Neural cell (in vitro differentiated cells): ENCODE results near the gene LARP1.

Experiments used
- CTCF ChIP-seq: fragments of 450-650 bp; IDR thresholded peaks from 2 replicates; pipeline ENCODE4 v1.5.1; 2014; ENCODE audit warnings: antibody characterized with exemption, mild to moderate bottlenecking, moderate library complexity; ENCODE audit not compliant: poor library complexity, severe bottlenecking
- EP300 ChIP-seq: fragments of 450-650 bp; conservative IDR thresholded peaks from 2 replicates; pipeline ENCODE4 v1.6.1; 2014; ENCODE audit warnings: antibody characterized with exemption, mild to moderate bottlenecking, moderate library complexity; ENCODE audit not compliant: poor library complexity, severe bottlenecking
- EZH2 ChIP-seq: fragments of 200-600, 300-800 bp; shearing (Covaris generic), sonication (generic); IDR thresholded peaks from 2 replicates; pipeline ENCODE4 v1.6.1; 2014; ENCODE audit warnings: antibody characterized with exemption, low read length, borderline replicate concordance, mild to moderate bottlenecking; ENCODE audit not compliant: insufficient read depth, poor library complexity, severe bottlenecking
- MXI1 ChIP-seq: fragments of 450-650 bp; conservative IDR thresholded peaks from 2 replicates; pipeline ENCODE4 v1.6.1; 2014; ENCODE audit warnings: antibody characterized with exemption, mild to moderate bottlenecking; ENCODE audit not compliant: poor library complexity, severe bottlenecking
- POLR2AphosphoS5 ChIP-seq: IDR thresholded peaks from 2 replicates; pipeline ENCODE4 v1.6.1; 2012
- RAD21 ChIP-seq: fragments of 450-650 bp; conservative IDR thresholded peaks from 2 replicates; pipeline ENCODE4 v1.6.1; 2014; ENCODE audit warnings: antibody characterized with exemption, mild to moderate bottlenecking, moderate library complexity
- REST ChIP-seq: IDR thresholded peaks from 2 replicates; pipeline ENCODE4 v1.6.1; 2012; ENCODE audit warnings: borderline replicate concordance
- TAF1 ChIP-seq: IDR thresholded peaks from 2 replicates; pipeline ENCODE4 v1.6.1; 2012; ENCODE audit warnings: low read depth

GRCh38 chr5:154779105-154779504, 23.9 kb downstream of the LARP1 start:
- no peak for TF ChIP-seq TAF1
- no peak for TF ChIP-seq EP300
- TF ChIP-seq CTCF, result no peak
- TF ChIP-seq POLR2AphosphoS5, result no peak
- no peak for TF ChIP-seq MXI1
- TF ChIP-seq REST, result no peak
- no peak for TF ChIP-seq RAD21
- TF ChIP-seq EZH2, result no peak
